ENCODE measurements around the gene ITGA1.

The ITGA1 gene

DNA sequence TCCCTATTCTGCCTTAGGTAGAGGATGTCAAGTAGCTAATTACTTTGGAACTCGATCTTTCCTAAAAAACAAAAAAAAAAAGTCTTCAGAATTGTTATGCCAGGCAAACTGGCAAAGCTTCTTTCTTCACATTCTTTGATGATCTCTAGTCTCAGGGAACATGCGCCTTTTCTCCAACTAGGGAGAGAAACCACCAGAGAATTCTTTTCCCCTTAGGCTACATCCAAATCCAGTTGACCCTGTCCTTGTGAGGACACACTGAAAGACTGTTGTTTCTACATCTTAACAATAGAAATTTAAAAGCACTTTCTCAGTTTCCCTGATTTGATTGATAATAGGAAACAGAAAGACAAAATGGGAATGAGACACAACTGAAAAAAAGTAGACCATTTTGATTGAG is 106.7 kb downstream of the ITGA1 start:
- Histone ChIP-seq H3K27me3 (replicated peaks; ENCODE audit: control insufficient read depth, insufficient read depth, low read length) (no peaks in the 10 kb centered on the region), H3K36me3 (ENCODE audit: control insufficient read depth, insufficient read depth, low read length) (no peaks in the 10 kb centered on the region), H3K4me3 (replicated peaks; ENCODE audit: low read depth, low read length) (no peak overlapping the region)
- TF ChIP-seq, protein P1, sequence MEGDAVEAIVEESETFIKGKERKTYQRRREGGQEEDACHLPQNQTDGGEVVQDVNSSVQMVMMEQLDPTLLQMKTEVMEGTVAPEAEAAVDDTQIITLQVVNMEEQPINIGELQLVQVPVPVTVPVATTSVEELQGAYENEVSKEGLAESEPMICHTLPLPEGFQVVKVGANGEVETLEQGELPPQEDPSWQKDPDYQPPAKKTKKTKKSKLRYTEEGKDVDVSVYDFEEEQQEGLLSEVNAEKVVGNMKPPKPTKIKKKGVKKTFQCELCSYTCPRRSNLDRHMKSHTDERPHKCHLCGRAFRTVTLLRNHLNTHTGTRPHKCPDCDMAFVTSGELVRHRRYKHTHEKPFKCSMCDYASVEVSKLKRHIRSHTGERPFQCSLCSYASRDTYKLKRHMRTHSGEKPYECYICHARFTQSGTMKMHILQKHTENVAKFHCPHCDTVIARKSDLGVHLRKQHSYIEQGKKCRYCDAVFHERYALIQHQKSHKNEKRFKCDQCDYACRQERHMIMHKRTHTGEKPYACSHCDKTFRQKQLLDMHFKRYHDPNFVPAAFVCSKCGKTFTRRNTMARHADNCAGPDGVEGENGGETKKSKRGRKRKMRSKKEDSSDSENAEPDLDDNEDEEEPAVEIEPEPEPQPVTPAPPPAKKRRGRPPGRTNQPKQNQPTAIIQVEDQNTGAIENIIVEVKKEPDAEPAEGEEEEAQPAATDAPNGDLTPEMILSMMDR (IDR thresholded peaks at IDR 0.05; ENCODE audit: insufficient read depth, low read length, poor library complexity, severe bottlenecking), result no peak
- no peak for DNase-seq (ENCODE audit: extremely low read depth, insufficient read length)

DNA sequence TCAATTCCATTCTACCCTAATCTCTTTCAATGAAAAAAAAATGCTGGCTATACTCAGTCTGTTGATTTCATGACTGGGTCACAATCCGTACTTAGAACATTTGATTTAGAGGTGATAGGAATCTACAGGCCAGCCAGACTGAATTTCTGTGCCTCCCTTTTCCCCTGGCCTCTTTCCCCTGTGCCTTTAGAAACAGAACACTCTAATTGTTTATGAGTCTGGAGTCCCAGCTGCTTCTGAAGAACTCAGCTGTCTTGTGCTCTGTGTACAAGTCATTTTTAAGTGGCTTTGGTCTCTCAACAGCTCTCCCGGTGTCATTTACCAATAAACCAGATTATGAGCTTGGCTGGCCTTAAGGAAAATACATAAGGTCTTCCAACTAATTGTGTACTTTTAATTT is 107.4 kb downstream of the ITGA1 start:
- TF ChIP-seq, protein P1 (IDR thresholded peaks at IDR 0.05; ENCODE audit: insufficient read depth, low read length, poor library complexity, severe bottlenecking), result no peak
- Histone ChIP-seq H3K36me3 (ENCODE audit: control insufficient read depth, insufficient read depth, low read length) (no peaks in the 10 kb centered on the region), H3K4me3 (replicated peaks; ENCODE audit: low read depth, low read length) (no peak overlapping the region), H3K27me3 (replicated peaks; ENCODE audit: control insufficient read depth, insufficient read depth, low read length) (no peaks in the 10 kb centered on the region)
- no peak for DNase-seq (ENCODE audit: extremely low read depth, insufficient read length)

DNA sequence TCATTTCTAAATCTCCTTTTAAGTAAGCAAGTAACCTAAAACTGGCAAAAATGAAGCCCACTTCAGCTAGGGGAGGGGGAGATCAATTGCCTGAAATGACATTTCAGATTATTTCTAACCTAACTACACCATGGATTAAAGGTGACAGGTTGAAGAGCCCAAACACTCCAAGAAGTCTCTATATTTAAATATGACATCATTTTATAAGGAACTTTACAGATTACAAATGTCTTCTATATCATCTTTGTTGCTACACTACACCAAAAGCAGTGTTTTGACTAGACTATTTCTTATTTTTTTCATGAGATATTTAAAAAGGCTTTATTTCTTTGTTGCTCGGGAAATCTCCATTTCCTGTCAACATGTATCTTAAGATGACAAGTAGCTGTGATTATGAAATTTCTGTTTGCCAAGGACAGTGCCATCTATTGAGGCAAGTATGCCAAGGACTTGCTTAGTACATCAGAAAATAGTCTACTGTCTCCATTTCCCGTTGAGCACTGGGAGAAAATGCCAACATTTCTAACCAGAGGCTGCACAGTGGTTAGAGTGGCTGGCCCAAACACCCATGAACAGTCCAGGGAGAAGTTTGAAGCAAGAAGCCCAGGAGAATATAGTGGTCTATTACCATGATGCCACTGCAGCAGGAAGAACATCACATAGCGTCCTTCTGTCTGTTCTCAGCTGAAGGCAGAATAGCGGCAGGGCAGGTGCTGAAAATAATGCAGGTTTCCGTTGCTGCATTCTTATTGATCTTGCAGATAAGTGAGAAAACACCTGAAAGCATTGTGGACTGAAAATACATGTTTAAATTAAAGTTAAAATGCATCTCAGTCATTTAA is 108.1 kb downstream of the ITGA1 start:
- no peaks in the 10 kb centered on the region for H3K27me3 ChIP-seq (replicated peaks; ENCODE audit: control insufficient read depth, insufficient read depth, low read length)
- DNase-seq (ENCODE audit: extremely low read depth, insufficient read length), result no peak
- TF ChIP-seq, protein P1 (IDR thresholded peaks at IDR 0.05; ENCODE audit: insufficient read depth, low read length, poor library complexity, severe bottlenecking), result no peak
- no peaks in the 10 kb centered on the region for H3K36me3 ChIP-seq (ENCODE audit: control insufficient read depth, insufficient read depth, low read length)
- H3K4me3 ChIP-seq (replicated peaks; ENCODE audit: low read depth, low read length), result no peak overlapping the region

DNA sequence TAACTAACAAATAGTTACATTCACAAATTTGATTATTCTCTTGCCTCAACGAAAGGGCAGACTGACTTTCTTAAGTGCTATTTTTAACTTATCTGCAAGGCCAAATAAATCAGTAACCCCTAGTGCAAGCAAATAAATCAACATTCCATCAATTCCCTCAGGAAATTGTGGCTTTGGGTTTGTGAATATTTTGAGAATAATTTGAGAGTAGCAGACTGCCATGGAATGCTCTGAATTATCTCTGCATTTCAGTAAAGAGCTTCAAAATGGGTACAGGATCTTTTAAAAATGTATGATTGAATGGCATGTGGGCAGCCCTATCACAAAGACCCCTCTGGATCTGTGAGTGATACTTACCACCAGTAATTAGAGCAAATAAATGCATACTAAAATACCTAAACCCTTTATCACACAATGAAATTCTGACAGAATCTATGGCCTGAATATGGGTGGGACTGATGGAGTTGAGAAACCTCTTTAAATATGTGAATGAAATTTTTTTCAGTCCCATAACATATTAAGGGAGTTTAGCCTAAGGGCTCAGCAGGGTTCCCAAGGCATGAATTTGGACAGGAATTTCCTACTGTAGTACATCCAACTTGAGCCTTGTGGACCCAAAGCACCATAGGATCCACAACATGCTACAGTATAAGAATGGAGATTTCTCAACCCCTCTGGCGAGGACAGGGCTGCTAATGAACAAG is 109.0 kb downstream of the ITGA1 start:
- Histone ChIP-seq H3K36me3 (ENCODE audit: control insufficient read depth, insufficient read depth, low read length) (no peaks in the 10 kb centered on the region), H3K27me3 (replicated peaks; ENCODE audit: control insufficient read depth, insufficient read depth, low read length) (no peaks in the 10 kb centered on the region), H3K4me3 (replicated peaks; ENCODE audit: low read depth, low read length) (no peak overlapping the region)
- DNase-seq (ENCODE audit: extremely low read depth, insufficient read length), result no peak
- TF ChIP-seq, protein P1 (IDR thresholded peaks at IDR 0.05; ENCODE audit: insufficient read depth, low read length, poor library complexity, severe bottlenecking), result no peak

DNA sequence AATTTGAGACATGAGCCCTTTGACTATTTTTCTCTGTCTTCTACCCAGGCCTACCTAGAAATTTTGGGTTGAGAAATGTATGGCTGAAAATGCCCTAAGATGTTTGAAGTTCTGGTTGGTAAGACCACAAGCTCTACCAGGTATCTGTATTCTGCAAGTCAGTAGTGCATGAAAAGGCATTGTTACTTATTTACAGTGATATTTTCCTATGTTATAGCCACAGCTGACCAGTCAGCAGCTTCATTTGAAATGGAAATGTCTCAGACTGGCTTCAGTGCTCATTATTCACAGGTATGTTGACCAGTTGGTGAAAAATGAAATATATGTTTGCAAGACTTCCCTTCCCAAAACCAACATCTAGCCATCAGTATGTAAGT is 109.5 kb downstream of the ITGA1 start:
- Histone ChIP-seq H3K36me3 (ENCODE audit: control insufficient read depth, insufficient read depth, low read length) (no peaks in the 10 kb centered on the region), H3K4me3 (replicated peaks; ENCODE audit: low read depth, low read length) (no peak overlapping the region), H3K27me3 (replicated peaks; ENCODE audit: control insufficient read depth, insufficient read depth, low read length) (no peaks in the 10 kb centered on the region)
- DNase-seq (ENCODE audit: extremely low read depth, insufficient read length), result no peak
- TF ChIP-seq, protein P1 (IDR thresholded peaks at IDR 0.05; ENCODE audit: insufficient read depth, low read length, poor library complexity, severe bottlenecking), result no peak
